CD4-positive, alpha-beta T cell treated with Interleukin-17A for 1 hour (primary cell): ENCODE data around the gene SP110.

ENCODE experiments used
- DNase-seq: peaks from one replicate; pipeline ENCODE4 v3.0.0-alpha.2; 2020

Gene SP110

DNA sequence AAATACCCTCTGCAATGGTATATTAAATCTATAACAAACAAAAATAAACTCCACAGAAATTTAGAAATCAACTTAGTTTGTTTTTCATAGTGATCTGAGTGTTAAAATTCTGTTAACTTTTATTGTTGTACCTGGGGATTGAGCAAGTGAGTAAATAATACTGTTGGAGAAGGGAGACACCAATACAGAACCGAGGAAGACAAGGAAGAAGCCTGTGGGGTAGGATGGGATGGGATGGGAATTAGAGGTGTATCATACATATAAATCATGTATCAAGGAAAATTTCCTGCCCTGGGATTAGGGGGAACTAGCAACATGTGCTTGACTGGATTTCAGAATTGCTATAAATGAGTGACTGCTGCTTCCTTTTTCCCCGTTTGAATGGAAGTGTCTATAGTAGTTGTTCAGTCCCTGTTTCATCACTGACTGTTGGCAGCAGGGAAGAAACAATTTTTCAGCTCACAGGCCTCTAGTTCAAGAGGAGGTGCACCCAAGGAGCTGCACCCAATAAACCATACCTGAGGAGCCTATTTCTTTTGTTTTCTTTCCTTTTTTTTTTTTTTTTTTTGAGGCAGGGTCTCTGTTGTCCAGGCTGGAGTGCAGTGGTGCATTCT lies 53.1 kb downstream of the SP110 start:
- no peak for DNase-seq

GRCh38 chr2:230164139-230164538 lies 55.6 kb downstream of the SP110 start:
- DNase-seq, result no peak

- no peak for DNase-seq
These were observed 56.8 kb downstream of the SP110 start for GRCh38 chr2:230162981-230163380.

DNA sequence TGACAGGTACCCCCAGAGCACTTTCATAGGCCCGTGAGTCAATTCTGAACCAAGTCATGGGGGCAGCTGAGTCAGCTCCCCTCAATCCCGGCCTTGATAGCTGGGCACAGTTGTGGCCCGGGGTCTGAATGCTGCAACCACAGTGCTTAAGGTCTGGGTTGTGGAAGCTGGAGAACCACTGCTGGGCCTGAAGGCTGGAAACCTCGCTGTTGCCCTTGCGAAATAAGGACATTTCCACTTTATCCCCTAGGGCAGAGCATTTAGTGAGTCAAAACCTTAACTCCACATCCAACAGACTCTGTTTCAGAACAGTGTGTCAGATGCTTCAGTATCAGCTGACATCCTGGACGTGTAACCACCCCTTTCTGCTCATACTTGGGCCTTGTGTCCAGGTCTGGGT lies 58.6 kb downstream of the SP110 start:
- no peak for DNase-seq

- DNase-seq, result peak; percentile 58
These were observed 59.6 kb downstream of the SP110 start for GRCh38 chr2:230160112-230160660.

DNA sequence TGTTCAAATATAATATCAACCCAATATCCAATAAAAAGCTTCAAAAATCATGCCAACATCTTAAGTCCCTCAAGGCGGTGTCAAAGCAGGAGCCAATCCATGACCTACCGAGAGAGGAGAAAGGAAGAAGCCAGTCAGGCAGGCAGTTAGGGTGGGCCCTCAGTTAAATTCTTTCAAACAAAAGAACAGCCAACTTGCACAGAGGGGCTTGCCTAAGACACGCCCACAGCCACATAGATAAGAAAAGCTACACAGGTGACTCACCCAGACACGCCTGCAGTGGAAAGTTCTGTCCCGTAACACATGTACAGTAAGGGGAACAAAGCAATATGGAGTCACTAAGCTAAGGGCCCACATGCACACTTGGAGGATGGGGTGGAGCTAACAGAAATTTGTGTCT lies 61.3 kb downstream of the SP110 start:
- no peak for DNase-seq

GRCh38 chr2:230156782-230157699 lies 62.7 kb downstream of the SP110 start:
- DNase-seq, result no peak

DNA sequence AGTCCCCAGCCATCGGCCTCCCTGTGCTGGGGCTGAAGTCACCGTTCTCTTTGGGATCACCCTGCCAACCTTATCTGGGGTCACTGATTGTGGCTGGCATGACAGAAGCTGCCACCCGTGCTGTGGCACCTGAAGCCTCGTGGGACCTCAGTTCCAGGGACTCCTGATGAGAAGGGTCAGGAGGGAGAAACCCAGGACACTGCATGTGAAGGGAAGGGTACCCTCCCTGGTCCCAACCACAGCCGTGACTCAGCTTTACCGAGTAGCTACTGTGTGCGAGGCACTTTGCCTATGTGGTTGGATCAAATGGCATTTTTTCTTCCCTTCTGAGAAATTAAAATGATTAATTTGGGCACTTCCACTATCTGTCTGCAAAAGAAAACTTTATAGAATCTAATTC lies 64.4 kb downstream of the SP110 start:
- DNase-seq, result no peak

DNA sequence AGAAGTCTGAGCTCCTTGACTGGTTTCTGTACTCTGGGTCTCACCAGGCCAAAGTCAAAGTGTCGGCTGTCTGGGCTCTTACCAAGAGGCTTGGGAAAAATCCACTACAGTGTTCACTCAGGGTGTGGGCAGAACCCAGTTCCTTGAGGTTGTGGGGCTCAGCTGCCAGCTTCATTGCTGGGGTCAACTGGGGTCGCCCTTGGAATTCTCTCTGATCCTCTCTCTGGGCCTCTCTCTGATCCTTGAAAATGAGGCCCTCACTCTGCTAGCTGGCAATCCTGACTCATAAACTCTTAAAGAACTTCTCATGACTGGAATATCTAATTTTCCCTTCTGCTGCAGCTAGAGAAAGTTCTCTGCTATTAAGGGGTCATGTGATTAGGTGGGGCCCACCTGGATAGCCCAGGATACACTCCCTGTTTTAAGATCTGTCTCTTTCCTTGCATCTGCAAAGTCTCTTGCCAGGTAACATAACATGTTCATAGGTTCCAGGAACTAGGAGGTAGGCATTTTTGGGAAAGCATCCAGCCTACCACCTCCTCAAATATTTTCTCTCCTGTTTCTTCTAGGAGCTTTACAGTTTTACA lies 66.3 kb downstream of the SP110 start:
- no peak for DNase-seq

DNA sequence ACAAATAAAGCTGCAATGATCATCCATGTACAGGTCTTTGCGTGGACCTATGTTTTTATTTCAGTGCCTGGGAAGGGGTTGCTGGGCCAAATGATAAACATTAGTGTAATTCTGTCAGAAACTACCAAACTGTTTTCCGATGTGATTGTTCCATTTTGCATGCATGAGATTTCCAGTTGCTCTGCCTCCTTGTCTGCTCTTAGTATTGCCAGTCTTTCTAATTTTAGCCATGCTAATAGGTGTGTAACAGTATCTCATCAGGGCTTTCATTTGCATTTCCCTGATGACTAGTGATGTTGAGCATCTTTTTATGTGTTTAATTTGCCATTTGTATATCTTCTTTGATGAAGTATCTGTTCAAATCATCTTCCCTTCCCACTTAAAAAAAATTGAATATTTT lies 67.5 kb downstream of the SP110 start:
- no peak for DNase-seq

GRCh38 chr2:230144355-230144754 lies 75.4 kb downstream of the SP110 start:
- DNase-seq, result no peak

- no peak for DNase-seq
These were observed 79.1 kb downstream of the SP110 start for GRCh38 chr2:230140667-230141066.

- no peak for DNase-seq
These were observed 81.8 kb downstream of the SP110 start for GRCh38 chr2:230137902-230138539.

DNA sequence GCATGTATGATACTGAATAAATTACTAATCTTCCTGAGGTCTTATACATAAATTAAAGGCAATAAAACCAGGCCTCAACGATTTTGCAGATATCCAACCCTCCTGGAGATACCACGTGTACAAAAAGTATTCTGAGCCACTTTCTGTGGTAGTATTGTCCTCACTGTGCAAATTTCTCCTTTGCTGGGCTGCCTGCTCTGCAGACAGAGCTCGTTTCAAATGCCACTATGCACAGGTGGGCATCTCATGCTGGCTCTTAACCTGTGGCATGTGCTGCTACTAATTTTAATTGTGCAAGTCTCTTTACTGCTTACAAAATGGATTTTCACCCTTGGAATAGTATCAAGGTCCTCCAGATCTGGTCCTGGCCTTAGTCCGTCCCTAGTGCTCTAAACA lies 84.7 kb downstream of the SP110 start:
- DNase-seq, result no peak

- DNase-seq, result no peak
These were observed 85.2 kb downstream of the SP110 start for GRCh38 chr2:230134496-230135129.

- no peak for DNase-seq
These were observed 88.4 kb downstream of the SP110 start for GRCh38 chr2:230131366-230131765.

- DNase-seq, result no peak
These were observed 89.0 kb downstream of the SP110 start for GRCh38 chr2:230130668-230131364.

- no peak for DNase-seq
These were observed 90.4 kb downstream of the SP110 start for GRCh38 chr2:230129343-230129742.

- no peak for DNase-seq
These were observed 91.0 kb downstream of the SP110 start for GRCh38 chr2:230128623-230129342.

- no peak for DNase-seq
These were observed 92.6 kb downstream of the SP110 start for GRCh38 chr2:230127195-230127594.

- peak; percentile 7 for DNase-seq
These were observed 94.9 kb downstream of the SP110 start for GRCh38 chr2:230124757-230125431.
